WTC11 (cell line): Measurements from ENCODE around the gene ABCC9. TPM values are rescaled to one million over a fixed set of nuclear protein-coding genes. Genes with fewer than 3 reads are reported as not detected.

Experiments
- ATAC-seq: fragments of 200-7000 bp; cut with Tn5 transposase; 2 replicates; pipeline ENCODE4 v1.10.0; 2021; ENCODE audit warnings: mild to moderate bottlenecking, moderate library complexity
- CTCF ChIA-PET: fragments of 300-600 bp; sonication (Branson Sonifier 250); formaldehyde crosslinking; loops from one replicate; lab custom pipeline; 2021; ENCODE audit warnings: antibody characterized with exemption; lab: Charles Lee
- POLR2A ChIA-PET: fragments of 350-600 bp; sonication (Branson Sonifier 250); formaldehyde crosslinking; loops from one replicate; lab custom pipeline; 2021; ENCODE audit warnings: antibody characterized with exemption; lab: Charles Lee
- DNase-seq: peaks from one replicate; pipeline ENCODE4 v3.0.0; 2021; ENCODE audit warnings: low spot score
- H3K27ac Mint-ChIP-seq: 2 replicates; pipeline ENCODE4 v1.8.0; 2021; ENCODE audit warnings: mixed read lengths
- H3K27me3 Mint-ChIP-seq: 2 replicates; pipeline ENCODE4 v1.8.0; 2021; ENCODE audit warnings: low read depth, mild to moderate bottlenecking, moderate library complexity, mixed read lengths
- H3K36me3 Mint-ChIP-seq: 2 replicates; pipeline ENCODE4 v1.8.0; 2021; ENCODE audit warnings: mixed read lengths
- H3K4me1 Mint-ChIP-seq: 2 replicates; pipeline ENCODE4 v1.8.0; 2022; ENCODE audit warnings: mixed read lengths
- H3K4me3 Mint-ChIP-seq: 2 replicates; pipeline ENCODE4 v1.8.0; 2021; ENCODE audit warnings: mild to moderate bottlenecking, moderate library complexity, mixed read lengths
- H3K9me3 Mint-ChIP-seq: 2 replicates; pipeline ENCODE4 v1.8.0; 2021; ENCODE audit warnings: mixed read lengths
- ATF1 ChIP-seq: sonication (generic); formaldehyde crosslinking; IDR thresholded peaks from 2 replicates; pipeline ENCODE4 v1.8.1; 2023; ENCODE audit warnings: mild to moderate bottlenecking, moderate library complexity, missing genetic modification reagents
- ATF3 ChIP-seq: sonication (generic); formaldehyde crosslinking; conservative IDR thresholded peaks from 2 replicates; pipeline ENCODE4 v1.8.1; 2022; ENCODE audit warnings: mild to moderate bottlenecking, missing genetic modification reagents
- EMX1 ChIP-seq: fragments of 250-450 bp; sonication (Bioruptor Pico); IDR thresholded peaks from 2 replicates; pipeline ENCODE4 v1.8.0; 2021; ENCODE audit warnings: mild to moderate bottlenecking
- FOXK1 ChIP-seq: sonication (generic); formaldehyde crosslinking; IDR thresholded peaks from 2 replicates; pipeline ENCODE4 v1.8.0; 2022; ENCODE audit warnings: mild to moderate bottlenecking, moderate library complexity, missing genetic modification reagents
- HMGXB4 ChIP-seq: sonication (generic); formaldehyde crosslinking; IDR thresholded peaks from 2 replicates; pipeline ENCODE4 v1.8.1; 2023; ENCODE audit warnings: mild to moderate bottlenecking, moderate library complexity, missing genetic modification reagents
- KAT7 ChIP-seq: sonication (generic); formaldehyde crosslinking; IDR thresholded peaks from 2 replicates; pipeline ENCODE4 v1.8.1; 2023; ENCODE audit warnings: missing genetic modification reagents, mild to moderate bottlenecking, borderline replicate concordance
- NR2C2 ChIP-seq: sonication (generic); formaldehyde crosslinking; IDR thresholded peaks from 2 replicates; pipeline ENCODE4 v1.8.0; 2022; ENCODE audit warnings: mild to moderate bottlenecking, missing genetic modification reagents
- PRDM15 ChIP-seq: sonication (generic); formaldehyde crosslinking; IDR thresholded peaks from 2 replicates; pipeline ENCODE4 v1.8.0; 2022; ENCODE audit warnings: missing genetic modification reagents
- RELA ChIP-seq: sonication (generic); formaldehyde crosslinking; IDR thresholded peaks from 2 replicates; pipeline ENCODE4 v1.8.1; 2022; ENCODE audit warnings: missing genetic modification reagents, mild to moderate bottlenecking, borderline replicate concordance
- TP53 ChIP-seq: sonication (generic); formaldehyde crosslinking; IDR thresholded peaks from 2 replicates; pipeline ENCODE4 v1.8.1; 2023; ENCODE audit warnings: mild to moderate bottlenecking, missing genetic modification reagents
- USF2 ChIP-seq: sonication (generic); formaldehyde crosslinking; IDR thresholded peaks from 2 replicates; pipeline ENCODE4 v1.8.1; 2023; ENCODE audit warnings: mild to moderate bottlenecking, missing genetic modification reagents, moderate library complexity
- ZNF263 ChIP-seq: sonication (generic); formaldehyde crosslinking; IDR thresholded peaks from 2 replicates; pipeline ENCODE4 v1.8.1; 2022; ENCODE audit warnings: low read depth, mild to moderate bottlenecking, moderate library complexity, missing genetic modification reagents
- ZNF317 ChIP-seq: sonication (generic); formaldehyde crosslinking; IDR thresholded peaks from 2 replicates; pipeline ENCODE4 v1.8.1; 2023; ENCODE audit warnings: low read depth, mild to moderate bottlenecking, moderate library complexity, missing genetic modification reagents, borderline replicate concordance
- total RNA-seq: library from RNA; stranded (reverse); gene quantifications from 3 replicates; pipeline ENCODE4 v1.2.3, GENCODE V29; 2021
- TF ChIP-seq, protein P1 (sequence below): fragments of 250-450 bp; sonication (Bioruptor Pico); IDR thresholded peaks from 2 replicates; pipeline ENCODE4 v1.9.0; 2021; ENCODE audit warnings: mild to moderate bottlenecking
- TF ChIP-seq, protein P2 (sequence below): fragments of 250-450 bp; sonication (Bioruptor Pico); IDR thresholded peaks from 2 replicates; pipeline ENCODE4 v2.1.2; 2022; ENCODE audit warnings: mild to moderate bottlenecking, moderate library complexity
- TF ChIP-seq, protein P3 (sequence below): fragments of 250-450 bp; sonication (Bioruptor Pico); IDR thresholded peaks from 2 replicates; pipeline ENCODE4 v1.9.0; 2021; ENCODE audit warnings: mild to moderate bottlenecking

The ABCC9 gene
- total RNA-seq, 1 experiment from 2014 or later = 0.04 TPM

GRCh38 chr12:21980544-21980943 lies 39.3 kb upstream of the ABCC9 start (continued):
- TF ChIP-seq NR2C2 = no peak

DNA sequence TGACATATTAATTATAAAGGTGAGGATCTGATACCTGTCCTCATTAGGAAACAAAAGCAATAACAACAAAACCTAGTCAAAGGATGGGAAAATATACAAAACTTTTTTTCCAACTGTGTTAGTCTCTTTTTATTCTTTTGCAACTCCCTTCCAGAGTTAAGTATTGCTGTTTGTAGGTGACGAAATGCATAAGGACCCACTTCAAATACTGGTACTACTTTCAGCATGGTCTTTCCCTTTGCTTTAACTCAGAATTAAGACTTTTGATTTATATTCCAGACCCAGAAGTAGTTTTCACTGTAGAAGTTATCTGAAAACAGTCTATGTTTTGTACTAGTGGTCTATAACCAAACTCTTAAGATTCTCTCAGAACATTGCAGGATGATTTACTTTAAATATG lies 34.1 kb upstream of the ABCC9 start:
- Mint-ChIP-seq H3K36me3 (no peaks in the 10 kb centered on the region), H3K9me3 (no peaks in the 10 kb centered on the region), H3K27me3 (no peaks in the 10 kb centered on the region), H3K4me3 (no peak overlapping the region), H3K27ac (no peak overlapping the region), H3K4me1 (peaks cover 17% of the 10 kb centered on the region)
- no peak for ATAC-seq
- ChIA-PET CTCF (interaction anchor here (1.4 kb wide), 1 partner anchor 14 kb away, joined by 5 read pairs; no protein-coding TSS in a partner anchor), POLR2A (interaction anchor here (0.7 kb wide), 1 partner anchor 24 kb away, joined by 3 read pairs; no protein-coding TSS in a partner anchor)
- DNase-seq = no peak
- no peak for TF ChIP-seq HMGXB4 (CRISPR knock-in tag)

- no peaks in the 10 kb centered on the region for H3K36me3 Mint-ChIP-seq
- DNase-seq = no peak
- ATAC-seq = no peak
- CTCF ChIA-PET = interaction anchor here (1.2 kb wide), 1 partner anchor 17 kb away, joined by 7 read pairs; no protein-coding TSS in a partner anchor
- peaks cover 4% of the 10 kb centered on the region for H3K9me3 Mint-ChIP-seq
- peaks cover 9% of the 10 kb centered on the region for H3K4me1 Mint-ChIP-seq
- H3K4me3 Mint-ChIP-seq = no peak overlapping the region
- POLR2A ChIA-PET = no interaction called here
- TF ChIP-seq KAT7 (CRISPR knock-in tag) = no peak
- no peak for TF ChIP-seq ZNF317
- no peak for TF ChIP-seq FOXK1 (CRISPR knock-in tag)
- no peaks in the 10 kb centered on the region for H3K27me3 Mint-ChIP-seq
- no peak overlapping the region for H3K27ac Mint-ChIP-seq
Measured at GRCh38 chr12:21973221-21973620, 32.0 kb upstream of the ABCC9 start.

DNA sequence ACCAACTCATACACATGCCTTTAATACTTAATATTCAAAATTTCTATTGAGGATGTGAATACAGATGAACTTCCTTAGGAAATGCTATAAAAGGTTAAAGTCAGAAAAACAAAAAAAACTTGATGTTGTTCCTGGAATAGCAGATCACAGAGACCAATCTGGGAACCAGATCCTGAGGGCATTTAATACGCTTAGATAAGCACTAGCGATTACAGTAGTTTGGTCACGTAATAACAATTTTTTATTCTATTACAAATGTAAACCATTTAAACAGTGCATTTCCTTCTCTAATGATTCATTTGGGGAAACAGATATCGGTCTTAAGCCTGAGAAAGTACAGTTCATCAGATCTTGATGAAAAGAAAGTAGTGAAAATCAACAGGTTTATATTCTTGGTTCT lies 30.8 kb upstream of the ABCC9 start:
- CTCF ChIA-PET = interaction anchor here (1.0 kb wide), 1 partner anchor 10 kb away, joined by 3 read pairs; no protein-coding TSS in a partner anchor
- DNase-seq = no peak
- peaks cover 4% of the 10 kb centered on the region for H3K9me3 Mint-ChIP-seq
- no peak for TF ChIP-seq RELA (CRISPR knock-in tag)
- TF ChIP-seq, protein P1, sequence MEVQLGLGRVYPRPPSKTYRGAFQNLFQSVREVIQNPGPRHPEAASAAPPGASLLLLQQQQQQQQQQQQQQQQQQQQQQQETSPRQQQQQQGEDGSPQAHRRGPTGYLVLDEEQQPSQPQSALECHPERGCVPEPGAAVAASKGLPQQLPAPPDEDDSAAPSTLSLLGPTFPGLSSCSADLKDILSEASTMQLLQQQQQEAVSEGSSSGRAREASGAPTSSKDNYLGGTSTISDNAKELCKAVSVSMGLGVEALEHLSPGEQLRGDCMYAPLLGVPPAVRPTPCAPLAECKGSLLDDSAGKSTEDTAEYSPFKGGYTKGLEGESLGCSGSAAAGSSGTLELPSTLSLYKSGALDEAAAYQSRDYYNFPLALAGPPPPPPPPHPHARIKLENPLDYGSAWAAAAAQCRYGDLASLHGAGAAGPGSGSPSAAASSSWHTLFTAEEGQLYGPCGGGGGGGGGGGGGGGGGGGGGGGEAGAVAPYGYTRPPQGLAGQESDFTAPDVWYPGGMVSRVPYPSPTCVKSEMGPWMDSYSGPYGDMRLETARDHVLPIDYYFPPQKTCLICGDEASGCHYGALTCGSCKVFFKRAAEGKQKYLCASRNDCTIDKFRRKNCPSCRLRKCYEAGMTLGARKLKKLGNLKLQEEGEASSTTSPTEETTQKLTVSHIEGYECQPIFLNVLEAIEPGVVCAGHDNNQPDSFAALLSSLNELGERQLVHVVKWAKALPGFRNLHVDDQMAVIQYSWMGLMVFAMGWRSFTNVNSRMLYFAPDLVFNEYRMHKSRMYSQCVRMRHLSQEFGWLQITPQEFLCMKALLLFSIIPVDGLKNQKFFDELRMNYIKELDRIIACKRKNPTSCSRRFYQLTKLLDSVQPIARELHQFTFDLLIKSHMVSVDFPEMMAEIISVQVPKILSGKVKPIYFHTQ (CRISPR knock-in tag) = no peak
- TF ChIP-seq, protein P2, sequence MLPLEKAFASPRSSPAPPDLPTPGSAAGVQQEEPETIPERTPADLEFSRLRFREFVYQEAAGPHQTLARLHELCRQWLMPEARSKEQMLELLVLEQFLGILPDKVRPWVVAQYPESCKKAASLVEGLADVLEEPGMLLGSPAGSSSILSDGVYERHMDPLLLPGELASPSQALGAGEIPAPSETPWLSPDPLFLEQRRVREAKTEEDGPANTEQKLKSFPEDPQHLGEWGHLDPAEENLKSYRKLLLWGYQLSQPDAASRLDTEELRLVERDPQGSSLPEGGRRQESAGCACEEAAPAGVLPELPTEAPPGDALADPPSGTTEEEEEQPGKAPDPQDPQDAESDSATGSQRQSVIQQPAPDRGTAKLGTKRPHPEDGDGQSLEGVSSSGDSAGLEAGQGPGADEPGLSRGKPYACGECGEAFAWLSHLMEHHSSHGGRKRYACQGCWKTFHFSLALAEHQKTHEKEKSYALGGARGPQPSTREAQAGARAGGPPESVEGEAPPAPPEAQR (CRISPR knock-in tag) = no peak
- no peak for TF ChIP-seq USF2 (CRISPR knock-in tag)
- TF ChIP-seq EMX1 (CRISPR knock-in tag) = no peak
- no peak for TF ChIP-seq ATF1 (CRISPR knock-in tag)
- no peak for TF ChIP-seq PRDM15 (CRISPR knock-in tag)
- TF ChIP-seq ZNF317 = no peak
- no peak for TF ChIP-seq ATF3
- TF ChIP-seq ZNF263 (CRISPR knock-in tag) = no peak
- TF ChIP-seq TP53 (CRISPR knock-in tag) = no peak
- TF ChIP-seq, protein P3, sequence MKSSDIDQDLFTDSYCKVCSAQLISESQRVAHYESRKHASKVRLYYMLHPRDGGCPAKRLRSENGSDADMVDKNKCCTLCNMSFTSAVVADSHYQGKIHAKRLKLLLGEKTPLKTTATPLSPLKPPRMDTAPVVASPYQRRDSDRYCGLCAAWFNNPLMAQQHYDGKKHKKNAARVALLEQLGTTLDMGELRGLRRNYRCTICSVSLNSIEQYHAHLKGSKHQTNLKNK (CRISPR knock-in tag) = no peak

More for the DNA sequence above, 30.8 kb upstream of the ABCC9 start:
- no peaks in the 10 kb centered on the region for H3K36me3 Mint-ChIP-seq
- POLR2A ChIA-PET = no interaction called here
- H3K27ac Mint-ChIP-seq = no peak overlapping the region
- no peaks in the 10 kb centered on the region for H3K27me3 Mint-ChIP-seq
- ATAC-seq = no peak
- H3K4me3 Mint-ChIP-seq = no peak overlapping the region
- peaks cover 9% of the 10 kb centered on the region for H3K4me1 Mint-ChIP-seq
